ENCODE data around the gene MRGPRF. TPM values are rescaled to one million over a fixed set of nuclear protein-coding genes. Genes with fewer than 3 reads are reported as not detected.

MRGPRF gene
- total RNA-seq, 1 donor from 2014 or later = 20.5 TPM

GRCh38 chr11:69050592-69051380 is 37.7 kb upstream of the MRGPRF start:
- DNase-seq = no peak

GRCh38 chr11:69049490-69049867 is 36.4 kb upstream of the MRGPRF start:
- no peak for DNase-seq

GRCh38 chr11:69048694-69049489 is 35.8 kb upstream of the MRGPRF start, which contains the start of gene TPCN2:
Gene TPCN2 (plus strand): TSS chr11:69048932. CDS start chr11:69048998, 66 bp downstream.
- DNase-seq = peak; percentile 99

GRCh38 chr11:69048031-69048693 is 35.1 kb upstream of the MRGPRF start:
- no peak for DNase-seq

GRCh38 chr11:69044111-69045013 is 31.3 kb upstream of the MRGPRF start:
- peak; percentile 86 for DNase-seq

GRCh38 chr11:69041516-69041915 is 28.5 kb upstream of the MRGPRF start:
- peak; percentile 37 for DNase-seq

GRCh38 chr11:69040581-69041260 is 27.7 kb upstream of the MRGPRF start:
- DNase-seq = no peak

- DNase-seq = no peak
These were observed 27.0 kb upstream of the MRGPRF start for GRCh38 chr11:69040051-69040450.

- DNase-seq = no peak
These were observed 26.5 kb upstream of the MRGPRF start for GRCh38 chr11:69039501-69039900.

GRCh38 chr11:69037544-69037943 is 24.5 kb upstream of the MRGPRF start:
- peak; percentile 67 for DNase-seq

- DNase-seq = no peak
These were observed 24.0 kb upstream of the MRGPRF start for GRCh38 chr11:69037074-69037473.

GRCh38 chr11:69035946-69036340 is 22.9 kb upstream of the MRGPRF start:
- DNase-seq = peak; percentile 31

GRCh38 chr11:69035150-69035945 is 22.3 kb upstream of the MRGPRF start:
- DNase-seq = peak; percentile 34

- DNase-seq = peak; percentile 21
These were observed 21.2 kb upstream of the MRGPRF start for GRCh38 chr11:69034123-69034867.

- DNase-seq = no peak
These were observed 20.4 kb upstream of the MRGPRF start for GRCh38 chr11:69033431-69033830.

- DNase-seq = no peak
These were observed 19.8 kb upstream of the MRGPRF start for GRCh38 chr11:69032833-69033232.

GRCh38 chr11:69030301-69030700 is 17.3 kb upstream of the MRGPRF start:
- DNase-seq = no peak

- DNase-seq = no peak
These were observed 14.8 kb upstream of the MRGPRF start for GRCh38 chr11:69027704-69028372.

- no peak for DNase-seq
These were observed 11.5 kb upstream of the MRGPRF start for GRCh38 chr11:69024509-69024908.
